Measurements from ENCODE around the gene PTCSC3. TPM values are rescaled to one million over a fixed set of nuclear protein-coding genes. Genes with fewer than 3 reads are reported as not detected.

The PTCSC3 gene
- total and polyA plus RNA-seq, 7 donors = not detected

DNA sequence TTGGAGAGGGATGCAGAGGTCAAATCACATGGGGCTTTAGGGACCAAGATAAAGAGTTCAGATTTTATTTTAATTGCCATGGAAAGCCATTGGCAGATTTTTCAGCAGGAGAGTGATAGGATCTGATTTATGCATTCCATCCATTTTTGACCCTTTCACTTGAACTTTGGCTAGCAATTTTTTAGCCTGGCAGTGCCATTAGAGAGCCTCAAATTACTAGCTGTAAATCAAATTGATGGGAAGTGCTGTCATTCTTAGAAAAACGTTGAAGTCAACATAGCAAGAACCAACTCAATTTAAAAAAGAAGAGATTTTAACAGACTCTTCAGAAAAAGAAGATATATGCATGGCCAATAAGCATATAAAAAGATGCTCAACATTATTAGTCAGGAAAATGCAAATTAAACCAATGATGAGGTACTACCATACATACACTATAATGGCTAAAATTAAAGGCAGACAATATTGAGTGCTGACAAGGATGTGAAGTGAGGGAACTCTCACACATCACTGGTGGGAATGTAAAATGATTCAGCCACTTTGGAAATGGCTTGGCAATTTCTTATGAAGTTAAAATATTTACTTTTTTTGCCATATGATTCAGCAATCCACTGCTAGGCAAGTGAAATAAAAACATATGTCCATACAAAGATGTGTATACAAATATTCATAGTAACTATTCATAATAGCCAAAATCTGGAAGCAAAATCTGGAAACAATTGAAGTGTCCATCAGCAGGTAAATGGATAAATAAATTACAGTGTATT is 89.7 kb downstream of the PTCSC3 start:
- Histone ChIP-seq H3K27me3 (ENCODE audit: insufficient read depth in 3 of 3, low read length in 2 of 3) (no peaks in the 10 kb centered on the region), H3K27ac (no peak overlapping the region), H3K36me3 (ENCODE audit: insufficient read depth in 1 of 2, low read depth in 1 of 2) (no peaks in the 10 kb centered on the region), H3K4me1 (no peaks in the 10 kb centered on the region), H3K4me3 (no peak overlapping the region), H3K9me3 (no peaks in the 10 kb centered on the region)
- WGBS, 3 donors = 0 to 11% (median 3%) methylated on average over 1 of the region's 1 CpG
- TF ChIP-seq, protein P1, sequence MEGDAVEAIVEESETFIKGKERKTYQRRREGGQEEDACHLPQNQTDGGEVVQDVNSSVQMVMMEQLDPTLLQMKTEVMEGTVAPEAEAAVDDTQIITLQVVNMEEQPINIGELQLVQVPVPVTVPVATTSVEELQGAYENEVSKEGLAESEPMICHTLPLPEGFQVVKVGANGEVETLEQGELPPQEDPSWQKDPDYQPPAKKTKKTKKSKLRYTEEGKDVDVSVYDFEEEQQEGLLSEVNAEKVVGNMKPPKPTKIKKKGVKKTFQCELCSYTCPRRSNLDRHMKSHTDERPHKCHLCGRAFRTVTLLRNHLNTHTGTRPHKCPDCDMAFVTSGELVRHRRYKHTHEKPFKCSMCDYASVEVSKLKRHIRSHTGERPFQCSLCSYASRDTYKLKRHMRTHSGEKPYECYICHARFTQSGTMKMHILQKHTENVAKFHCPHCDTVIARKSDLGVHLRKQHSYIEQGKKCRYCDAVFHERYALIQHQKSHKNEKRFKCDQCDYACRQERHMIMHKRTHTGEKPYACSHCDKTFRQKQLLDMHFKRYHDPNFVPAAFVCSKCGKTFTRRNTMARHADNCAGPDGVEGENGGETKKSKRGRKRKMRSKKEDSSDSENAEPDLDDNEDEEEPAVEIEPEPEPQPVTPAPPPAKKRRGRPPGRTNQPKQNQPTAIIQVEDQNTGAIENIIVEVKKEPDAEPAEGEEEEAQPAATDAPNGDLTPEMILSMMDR (IDR thresholded peaks at IDR 0.05) = no peak
- intact Hi-C loops (cut with DNase I) = no loop called here
- no peak for DNase-seq
- ATAC-seq = no peak

DNA sequence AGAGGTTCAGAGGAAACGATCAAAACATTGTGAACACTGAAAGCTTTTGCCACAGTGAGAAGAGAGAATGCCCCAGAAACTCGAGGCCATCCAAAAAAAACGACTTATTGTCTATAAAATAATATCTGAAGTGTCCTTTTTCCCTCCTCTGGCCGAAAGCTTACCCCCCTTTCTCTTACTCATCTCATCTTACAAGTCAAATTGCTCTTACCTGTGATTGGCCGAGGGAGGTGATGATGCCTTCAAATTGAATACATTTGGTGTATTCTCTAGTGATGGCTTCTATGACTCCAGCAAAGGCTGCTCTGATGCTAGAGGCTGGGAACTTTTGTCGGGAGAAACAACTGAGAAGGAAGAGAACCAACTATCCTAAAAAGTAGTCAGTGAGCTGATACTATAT is 90.7 kb downstream of the PTCSC3 start:
- TF ChIP-seq, protein P1 (IDR thresholded peaks at IDR 0.05) = no peak
- no peaks in the 10 kb centered on the region for H3K9me3 ChIP-seq
- no peaks in the 10 kb centered on the region for H3K4me1 ChIP-seq
- no peak overlapping the region for H3K4me3 ChIP-seq
- WGBS, 3 donors = 43 to 46% (median 44%) methylated on average over 6 of the region's 6 CpGs
- intact Hi-C loops (cut with DNase I) = no loop called here
- no peaks in the 10 kb centered on the region for H3K36me3 ChIP-seq (ENCODE audit: insufficient read depth in 1 of 2, low read depth in 1 of 2)
- H3K27ac ChIP-seq = no peak overlapping the region
- no peak for ATAC-seq
- H3K27me3 ChIP-seq (ENCODE audit: insufficient read depth in 3 of 3, low read length in 2 of 3) = no peaks in the 10 kb centered on the region
- no peak for DNase-seq

Other genes starting within 250 kb of the PTCSC3 start
- 1 to 10 TPM; 6.0 to 6.5 (median 6.3) TPM for gene MBIP, start 143.9 kb upstream of the PTCSC3 start, total RNA-seq
- 1 to 10 TPM; 3.7 to 6.3 (median 5.6) TPM for gene MBIP, start 143.9 kb upstream of the PTCSC3 start, polyA plus RNA-seq

All from psoas muscle (tissue), 8 donors.